ENCODE results near the gene HIC1.
A peak's percentile ranks its signal among the peaks of the same experiment; 100 is the strongest.

HIC1 gene

DNA sequence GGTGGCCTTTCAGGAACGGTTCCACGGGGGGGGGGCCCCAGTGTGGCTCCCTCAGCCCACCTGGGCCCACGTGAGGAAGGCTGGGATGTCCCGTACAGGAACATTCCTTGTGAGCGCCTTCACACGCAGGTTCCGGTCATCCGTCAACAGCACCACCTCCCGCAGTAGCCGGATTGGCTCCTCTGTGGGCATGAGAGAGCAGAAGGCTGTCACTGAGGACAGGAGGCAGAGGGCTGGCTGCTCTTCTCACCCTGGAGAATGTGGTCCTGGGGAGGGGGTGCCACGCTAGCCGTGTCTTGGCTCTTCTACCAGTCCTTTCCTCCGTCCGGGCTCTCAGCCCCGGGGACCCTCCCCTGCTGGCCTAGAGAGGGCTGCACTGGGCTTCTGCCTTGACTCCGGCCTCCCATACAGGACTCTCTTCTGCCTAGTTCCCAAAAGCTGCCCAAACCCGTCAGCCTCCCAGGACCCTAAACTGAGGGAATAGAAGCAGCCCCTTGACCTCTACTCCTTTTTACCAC is 6.6 kb downstream of the HIC1 start:
- no peak for DNase-seq

DNA sequence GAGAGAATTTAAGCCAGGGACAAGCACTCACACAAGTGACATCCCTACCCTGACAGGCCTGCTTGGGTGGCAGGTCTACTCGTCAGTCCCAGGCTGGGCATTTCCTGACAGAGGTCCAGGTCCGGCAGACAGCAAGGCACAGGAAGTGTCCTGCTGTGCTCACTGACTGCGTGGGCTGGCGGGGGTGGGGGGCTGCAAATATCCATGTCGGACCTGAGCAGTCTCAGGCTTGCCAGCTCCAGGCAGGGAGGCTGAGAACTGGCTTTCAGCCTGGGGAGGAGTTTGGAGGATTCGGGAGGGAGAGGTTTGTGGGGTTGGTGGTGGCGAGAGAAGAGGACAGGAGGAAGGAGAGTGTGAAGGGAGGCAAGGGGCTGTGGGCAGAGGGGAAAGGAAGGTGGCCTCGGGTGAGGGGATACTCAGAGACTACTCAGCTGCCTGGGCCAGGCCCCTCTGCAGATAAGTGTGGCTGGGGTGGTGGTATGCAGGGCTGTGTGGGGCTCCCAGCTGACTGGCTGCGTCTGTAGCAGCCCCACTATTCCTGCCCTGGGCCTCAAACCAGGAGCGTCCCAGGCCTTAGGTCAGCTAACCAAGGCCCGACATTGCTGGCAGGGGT is 7.8 kb downstream of the HIC1 start:
- DNase-seq, result no peak

DNA sequence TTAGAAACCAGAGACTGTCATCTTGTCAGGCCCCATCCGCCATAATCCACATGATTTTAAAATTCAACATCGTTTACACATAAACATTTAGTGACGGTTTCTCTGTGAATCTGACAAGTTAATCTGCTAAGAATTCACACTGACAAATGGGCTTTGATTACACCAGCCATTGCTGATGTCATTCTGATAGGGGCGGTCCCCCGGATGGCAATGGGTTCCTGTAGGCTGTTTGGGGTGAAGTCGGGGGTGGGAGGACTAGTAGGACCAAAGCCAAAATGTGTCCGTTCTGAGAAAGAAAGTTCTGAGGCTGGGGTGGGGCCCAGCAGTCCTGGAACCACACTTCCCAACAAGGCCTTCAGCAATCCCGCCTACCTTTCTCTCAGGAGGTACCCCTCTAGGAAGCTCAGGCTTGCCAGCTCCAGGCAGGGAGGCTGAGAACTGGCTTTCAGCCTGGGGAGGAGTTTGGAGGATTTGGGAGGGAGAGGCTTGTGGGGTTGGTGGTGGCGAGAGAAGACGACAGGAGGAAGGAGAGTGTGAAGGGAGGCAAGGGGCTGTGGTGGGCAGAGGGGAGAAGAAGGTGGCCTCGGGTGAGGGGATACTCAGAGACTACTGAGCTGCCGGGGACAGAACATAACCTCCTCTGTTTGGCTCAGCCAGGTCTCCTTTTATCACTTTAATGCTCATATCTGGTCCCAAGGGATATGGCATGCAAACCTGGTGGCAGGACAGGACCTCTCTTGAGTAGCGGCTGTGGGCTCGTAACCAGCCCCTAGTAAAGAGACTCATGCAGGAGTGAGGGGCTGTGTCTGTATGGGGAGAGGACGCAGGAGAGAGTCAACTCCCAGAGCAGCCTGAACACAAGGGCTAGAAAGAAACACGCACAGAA is 8.6 kb downstream of the HIC1 start:
- DNase-seq, result no peak

DNA sequence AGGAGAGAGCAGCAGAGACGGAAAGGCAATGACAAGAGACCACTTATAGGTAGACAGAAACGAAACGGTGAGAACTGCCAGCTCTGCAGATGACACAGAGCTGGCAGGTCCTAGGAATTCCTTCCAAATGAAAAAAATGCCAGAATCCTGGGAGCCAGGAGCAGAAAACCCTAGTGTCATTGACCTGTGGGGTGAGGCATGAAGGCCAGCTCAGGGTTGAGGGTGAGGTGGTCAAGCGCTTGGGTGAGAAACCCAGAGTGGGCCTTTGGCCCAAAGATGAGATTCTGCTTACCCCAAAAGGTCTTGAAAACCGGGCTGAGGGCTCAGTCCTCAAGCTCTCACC is 9.2 kb downstream of the HIC1 start:
- DNase-seq, result no peak

DNA sequence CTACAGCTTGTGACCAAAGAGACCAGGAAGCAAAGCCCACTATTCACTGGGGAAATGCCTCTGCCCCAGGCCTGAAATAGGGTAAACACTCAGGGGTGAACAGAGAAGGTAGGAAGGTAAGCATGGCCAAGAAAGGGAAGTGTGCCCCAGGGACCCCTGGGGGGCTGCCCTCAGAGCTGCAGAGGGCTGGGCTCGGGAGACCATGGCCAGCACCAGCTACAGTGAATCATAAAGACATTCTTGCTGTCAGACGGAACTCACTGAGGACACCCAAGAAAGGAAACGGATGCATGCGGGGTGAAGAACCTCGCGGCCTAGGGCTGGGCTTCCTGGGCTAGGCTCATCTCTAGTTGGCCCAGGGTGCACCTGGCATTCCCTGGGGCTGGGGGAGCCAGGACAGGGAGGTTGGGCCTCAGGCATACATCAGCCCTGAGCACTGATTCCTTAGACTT is 9.6 kb downstream of the HIC1 start:
- no peak for DNase-seq

DNA sequence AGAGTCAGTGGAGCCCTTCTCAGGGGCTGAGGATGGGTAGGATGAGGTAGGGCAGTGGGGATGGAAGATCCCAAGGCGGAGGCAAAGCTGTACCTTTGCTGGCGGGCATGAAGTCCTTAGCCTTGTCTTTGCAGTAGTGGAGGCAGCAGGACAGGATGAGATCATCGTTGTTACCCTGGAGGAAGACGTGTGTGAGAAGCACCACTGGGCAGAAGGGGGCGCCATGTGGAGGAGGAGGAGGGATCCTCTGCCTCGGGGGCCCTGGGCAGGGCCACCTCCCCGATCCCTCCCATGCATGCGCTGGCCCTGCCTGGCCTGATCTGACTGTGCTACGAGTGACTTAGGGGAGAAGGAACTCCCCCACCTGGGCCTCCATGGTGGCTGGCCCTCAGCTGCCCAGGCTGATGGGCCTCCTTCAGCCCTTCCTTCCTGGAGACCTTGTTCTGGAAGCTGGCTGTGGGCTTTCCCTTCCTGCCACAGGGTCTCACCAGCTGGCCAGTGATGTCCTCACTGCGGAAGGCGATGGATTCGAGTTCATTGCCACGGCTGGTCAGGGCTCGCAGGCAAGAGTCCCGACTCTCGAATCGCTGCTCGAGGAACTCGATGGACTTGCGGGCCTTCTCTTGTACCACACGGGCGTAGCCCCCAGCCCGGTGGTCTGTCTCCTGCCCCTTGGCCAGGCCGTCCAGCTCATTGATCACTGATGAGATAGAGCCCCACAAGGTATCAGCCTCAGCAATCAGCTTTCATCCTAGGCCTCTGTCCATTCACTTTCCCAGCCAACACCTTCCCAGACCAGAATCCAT is 10.3 kb downstream of the HIC1 start:
- DNase-seq, result peak; percentile 42 to 56

DNA sequence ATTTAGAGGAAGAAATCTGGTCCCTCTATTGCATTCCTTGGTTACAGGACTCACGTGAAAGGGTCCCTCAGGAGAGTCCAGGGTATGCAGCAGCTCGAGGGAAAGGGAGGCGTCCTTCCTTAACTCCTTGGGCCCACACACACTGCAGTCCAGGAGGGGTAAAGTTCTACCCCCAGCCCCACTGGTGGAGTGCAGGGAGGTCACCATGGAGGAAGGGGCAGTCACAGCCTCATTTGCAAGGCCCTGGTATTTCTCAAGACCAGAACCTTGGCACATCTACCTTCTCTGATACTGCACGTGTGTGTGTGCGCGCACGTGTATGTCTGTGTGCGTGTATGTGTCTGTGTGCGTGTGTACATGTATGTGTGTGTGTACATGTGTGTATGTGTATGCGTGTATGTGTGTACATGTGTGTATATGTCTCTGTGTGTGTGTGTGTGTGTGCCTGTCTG is 11.1 kb downstream of the HIC1 start:
- DNase-seq, result no peak

DNA sequence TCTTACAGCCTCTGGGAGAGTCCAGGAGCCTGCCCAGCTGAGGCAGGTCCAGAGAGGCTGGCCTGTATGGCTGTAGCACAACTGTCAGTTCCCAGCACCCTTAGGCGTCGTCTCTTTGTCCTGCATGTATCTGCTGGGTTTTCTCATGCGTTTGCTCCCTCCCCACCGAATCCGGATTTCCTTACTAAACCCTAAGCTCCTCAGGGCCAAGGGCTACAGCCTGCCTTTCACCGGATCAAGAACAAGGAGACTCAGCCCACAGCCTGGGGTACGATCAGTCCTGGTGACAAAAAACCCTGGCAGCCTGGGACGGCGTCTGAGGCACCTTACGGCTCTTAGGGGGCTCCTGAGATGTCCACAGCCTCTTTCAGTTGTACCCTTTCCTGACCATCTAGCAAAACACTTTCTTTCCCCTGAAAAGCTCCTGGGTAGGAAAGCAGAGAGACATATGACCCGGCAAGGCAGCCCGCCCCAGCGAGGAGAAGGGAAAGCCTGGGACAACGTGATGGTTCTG is 12.2 kb downstream of the HIC1 start:
- DNase-seq, result no peak

DNA sequence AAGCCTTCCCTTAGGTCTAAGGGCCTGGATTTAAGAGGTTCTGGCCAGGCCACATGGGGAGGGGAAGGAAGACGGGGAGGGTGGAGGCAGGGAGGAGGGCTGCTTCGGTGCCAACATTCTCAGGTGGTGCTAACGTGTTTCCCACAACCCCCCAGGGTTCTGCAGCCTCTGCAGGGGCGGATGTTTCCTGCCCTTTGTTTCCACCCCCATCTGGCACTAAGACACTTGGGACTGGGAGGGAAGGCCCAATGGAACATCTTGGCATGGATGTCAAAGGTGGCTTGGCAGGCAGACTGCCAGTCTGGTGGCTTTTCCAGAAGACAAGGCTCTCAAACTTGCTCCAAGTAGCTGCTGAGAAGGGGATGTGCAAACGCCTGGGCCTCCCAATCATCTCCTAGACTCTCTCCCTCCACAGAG is 12.7 kb downstream of the HIC1 start:
- no peak for DNase-seq

DNA sequence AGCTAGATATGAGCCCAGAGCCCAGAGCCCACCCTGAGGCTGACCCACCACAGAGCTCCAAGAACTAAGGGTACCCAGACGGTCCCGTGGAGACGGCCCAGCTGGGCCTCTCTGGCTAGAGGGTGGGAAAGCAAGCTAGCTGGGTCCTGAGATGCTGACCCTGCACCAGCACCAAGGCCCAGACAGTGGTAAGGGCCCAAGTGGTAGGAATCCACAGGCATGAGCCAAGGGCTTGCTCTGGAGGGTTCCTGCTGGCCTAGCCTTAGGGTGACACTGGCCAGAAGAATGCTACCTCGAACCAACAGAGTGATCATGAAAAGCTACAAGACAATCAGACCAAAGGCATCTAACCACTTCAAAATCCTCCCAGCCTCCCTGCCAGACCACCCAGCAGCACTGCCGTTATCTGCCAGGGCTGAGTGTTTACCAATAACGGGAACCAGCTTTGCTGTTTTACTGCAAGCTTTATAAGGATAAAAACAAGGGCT is 13.2 kb downstream of the HIC1 start:
- DNase-seq, result no peak

DNA sequence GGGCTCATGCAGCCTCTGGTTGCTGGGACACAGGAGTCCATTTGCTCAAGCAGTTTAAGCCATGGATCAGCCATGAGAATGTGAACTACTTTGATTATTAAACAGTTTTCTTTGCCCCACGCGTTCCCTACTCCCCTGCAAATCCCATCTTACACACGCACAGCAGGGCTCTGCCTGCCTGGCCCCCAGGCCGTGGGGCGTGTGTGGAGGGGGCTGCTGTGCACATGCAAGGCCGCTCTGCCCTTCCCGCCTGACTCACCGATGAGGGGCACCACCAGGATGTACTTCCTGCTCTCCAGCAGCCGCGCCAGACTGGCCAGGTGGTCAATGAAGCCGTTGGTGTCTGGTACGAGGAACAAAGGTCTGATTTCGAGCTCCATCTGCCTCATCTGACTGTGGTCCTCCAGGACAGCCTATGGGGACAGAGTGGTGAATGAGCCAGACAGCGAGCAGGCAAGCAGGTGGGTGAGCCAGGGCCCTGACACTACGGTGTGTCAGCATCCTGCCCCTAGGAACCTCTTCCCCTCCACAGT is 13.7 kb downstream of the HIC1 start:
- no peak for DNase-seq

DNA sequence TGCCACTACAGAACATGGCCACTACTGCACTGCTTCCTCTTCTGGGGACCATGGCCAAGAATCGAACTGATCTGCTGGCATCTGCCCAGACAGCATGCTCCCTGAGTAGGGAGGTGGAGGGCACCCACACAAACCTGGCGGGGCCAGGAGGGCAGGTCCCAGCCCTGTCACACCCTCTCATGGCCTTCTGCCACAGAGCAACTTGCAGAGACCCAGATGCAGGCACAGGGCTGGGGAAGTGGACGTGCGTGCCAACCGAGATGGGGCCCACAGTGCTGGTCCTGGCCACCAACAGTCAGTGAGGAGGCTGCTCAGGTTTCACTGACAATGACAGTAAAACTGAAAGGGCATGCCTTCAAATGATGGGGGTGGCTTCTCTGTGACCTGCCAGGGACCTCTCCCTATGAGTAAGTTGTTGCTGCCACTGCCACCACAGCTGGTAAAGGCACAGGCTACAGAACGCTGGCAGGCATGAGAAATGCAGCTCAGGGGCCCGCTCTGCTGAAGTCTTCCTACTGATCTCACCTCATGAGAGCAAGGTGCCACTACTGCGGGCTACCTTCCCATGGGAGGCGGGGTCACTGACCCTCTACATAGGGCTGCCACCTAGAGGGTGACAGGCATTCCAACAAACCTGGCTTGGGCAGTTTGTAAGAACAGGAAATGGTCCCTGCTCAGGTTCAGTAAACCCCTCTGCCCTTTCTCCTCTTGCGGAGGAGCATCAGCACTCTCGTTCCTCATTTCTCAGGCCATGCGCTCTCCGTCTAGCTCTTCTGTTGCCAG is 15.5 kb downstream of the HIC1 start:
- DNase-seq, result no peak

DNA sequence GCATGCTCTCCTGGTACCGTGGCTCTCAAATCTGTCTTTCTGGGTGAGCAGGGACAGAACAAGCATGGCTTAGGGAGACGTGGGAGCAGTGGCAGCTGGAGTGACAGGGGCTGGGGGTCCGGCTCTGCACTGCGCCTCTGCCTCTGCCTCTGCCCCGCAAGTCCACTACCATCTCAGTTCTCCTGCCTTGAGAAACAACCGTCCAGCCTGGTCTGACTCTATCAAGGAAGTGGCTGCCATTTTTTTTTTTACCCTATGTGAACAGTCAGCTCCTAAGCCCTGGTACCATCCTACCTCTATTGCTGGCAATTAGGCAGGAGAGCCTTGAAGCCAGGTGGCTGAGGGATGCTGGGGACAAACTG is 16.1 kb downstream of the HIC1 start:
- no peak for DNase-seq

DNA sequence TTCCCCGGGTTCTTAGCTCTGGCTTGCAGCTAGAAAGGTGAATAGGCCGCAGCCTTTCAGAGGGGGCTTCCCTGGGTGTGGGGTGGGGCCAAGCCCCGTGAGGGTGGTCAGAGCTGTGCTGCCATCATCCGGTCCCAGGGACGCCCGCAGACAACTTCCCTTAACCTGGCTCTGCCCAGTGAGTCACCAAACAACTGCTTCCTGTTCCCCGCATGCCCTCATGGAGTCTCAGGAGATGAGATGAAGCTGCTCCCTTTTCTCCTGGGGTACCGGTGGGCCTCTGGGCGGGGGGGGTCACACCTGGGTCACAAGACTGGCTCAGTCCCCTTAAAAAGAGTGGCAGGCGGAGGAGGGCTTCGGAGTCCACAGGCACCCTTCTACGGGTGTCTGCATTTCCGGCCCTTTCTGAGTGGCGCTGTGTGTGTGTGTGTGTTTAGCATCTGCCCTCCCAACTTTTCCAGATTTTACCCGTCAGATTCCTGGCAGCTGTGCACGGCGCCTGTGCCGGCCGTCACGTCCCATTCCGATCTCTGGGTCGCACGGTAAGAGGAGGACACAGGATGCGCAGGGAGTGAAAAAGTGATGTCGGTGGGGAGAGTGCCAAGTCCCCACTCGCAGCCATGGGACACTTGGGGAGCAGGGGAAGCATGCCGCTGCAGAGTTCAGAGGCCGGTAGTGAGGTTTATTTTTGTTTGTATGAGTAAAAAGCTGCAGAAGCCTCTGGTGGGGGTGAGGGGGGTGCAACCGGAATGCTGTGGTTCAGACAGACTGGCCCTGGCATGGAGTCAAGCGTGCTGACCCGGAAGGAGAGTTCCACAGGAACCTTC is 16.8 kb downstream of the HIC1 start:
- DNase-seq, result peak in 1 of 2 donors; percentile 25

DNA sequence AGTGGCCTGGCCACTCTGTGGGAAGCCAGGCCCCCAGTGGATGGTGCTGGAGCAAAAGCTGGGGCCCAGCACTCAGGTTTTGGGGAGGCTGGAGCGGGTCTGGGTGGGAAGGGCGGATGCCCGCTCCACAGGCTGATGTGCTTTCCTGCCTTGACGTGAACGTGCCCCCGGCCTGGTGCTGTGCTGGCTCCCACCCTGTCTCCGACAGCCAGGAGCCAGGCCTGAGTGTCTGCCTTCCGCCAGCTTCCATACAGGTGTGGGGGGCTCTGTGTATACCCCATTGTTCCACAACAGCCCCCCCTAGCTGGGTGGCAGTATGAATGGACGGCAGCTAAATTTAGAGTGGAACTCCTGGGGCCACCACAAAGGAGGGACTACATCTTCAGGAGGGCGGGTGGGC is 20.0 kb downstream of the HIC1 start:
- no peak for DNase-seq

DNA sequence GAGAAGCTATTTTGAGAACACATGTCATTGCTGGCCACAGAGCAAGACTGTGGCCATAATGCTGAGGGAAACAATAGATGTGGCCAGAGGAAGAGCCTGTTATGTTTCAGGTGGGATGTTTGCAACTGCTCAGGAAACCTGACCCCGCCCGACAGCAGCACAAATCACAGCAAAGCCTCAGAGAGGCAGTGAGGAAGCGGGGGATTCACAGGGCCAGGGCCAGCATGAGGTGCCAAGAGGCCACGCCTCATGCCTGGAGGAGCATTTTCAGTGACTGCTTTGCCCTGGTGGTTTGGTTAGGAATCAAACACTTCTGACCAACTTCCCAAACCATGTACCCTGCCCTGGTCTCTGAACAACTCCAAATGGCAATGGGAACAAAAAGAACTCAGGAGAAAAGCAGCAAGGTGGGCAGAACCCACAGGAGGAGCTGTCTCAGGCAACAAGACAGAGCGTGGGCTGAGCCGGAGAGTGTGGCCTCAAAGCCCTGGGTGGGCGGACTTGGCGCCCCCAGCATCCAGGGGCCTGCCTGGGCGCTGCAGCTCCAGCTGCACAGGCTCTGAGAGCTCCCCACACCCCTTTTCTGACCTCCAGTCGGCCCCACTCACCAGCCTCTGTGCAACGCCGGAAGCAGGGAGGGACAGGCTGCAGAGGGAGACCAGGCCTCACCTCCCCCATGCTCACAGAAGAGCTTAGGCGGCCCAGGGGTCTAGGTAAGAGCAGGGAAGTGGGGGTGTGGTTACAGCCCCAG is 20.6 kb downstream of the HIC1 start:
- DNase-seq, result no peak

DNA sequence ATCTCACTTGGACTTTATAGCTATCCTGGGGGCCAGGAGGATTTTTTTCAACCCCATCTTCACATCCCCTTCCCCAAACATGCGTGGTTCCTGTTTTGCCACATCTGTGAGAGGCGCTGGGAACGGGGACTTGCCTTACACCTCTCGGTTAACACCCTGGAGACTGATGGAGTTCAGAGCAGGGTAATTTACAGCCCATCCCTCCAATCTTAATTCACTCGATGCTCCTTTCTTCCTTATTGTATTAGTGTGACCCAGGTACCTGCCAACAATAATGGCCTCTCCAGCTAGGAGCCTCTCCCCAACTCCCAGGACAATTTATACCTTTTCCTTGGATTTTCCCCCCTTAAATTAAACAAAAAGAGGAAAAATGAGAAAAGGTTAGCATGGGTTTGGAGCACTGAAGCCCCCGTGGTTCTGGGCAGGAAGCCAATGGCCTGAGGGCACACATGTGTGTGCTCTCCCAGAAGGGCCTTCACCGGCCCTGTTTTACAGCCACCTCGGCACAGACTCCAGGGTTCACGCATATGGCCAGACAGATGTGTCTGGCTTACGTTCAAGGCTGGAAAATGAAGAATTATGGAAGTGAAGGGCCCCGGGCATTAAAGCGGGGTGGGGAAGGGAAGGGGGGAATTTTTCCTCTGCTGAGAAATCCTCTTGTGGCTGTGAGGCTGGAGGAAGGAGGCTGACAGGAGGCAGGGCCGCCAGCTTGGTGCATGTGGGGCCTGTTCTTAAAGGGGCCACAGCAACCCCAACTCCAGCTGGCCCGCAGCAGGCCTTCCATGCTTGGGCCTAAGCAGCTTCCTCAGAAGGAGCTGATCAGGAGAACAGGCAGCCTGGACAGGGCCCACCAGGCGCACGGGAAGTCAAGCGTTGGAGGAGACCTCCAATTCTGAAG is 21.4 kb downstream of the HIC1 start:
- DNase-seq, result no peak

DNA sequence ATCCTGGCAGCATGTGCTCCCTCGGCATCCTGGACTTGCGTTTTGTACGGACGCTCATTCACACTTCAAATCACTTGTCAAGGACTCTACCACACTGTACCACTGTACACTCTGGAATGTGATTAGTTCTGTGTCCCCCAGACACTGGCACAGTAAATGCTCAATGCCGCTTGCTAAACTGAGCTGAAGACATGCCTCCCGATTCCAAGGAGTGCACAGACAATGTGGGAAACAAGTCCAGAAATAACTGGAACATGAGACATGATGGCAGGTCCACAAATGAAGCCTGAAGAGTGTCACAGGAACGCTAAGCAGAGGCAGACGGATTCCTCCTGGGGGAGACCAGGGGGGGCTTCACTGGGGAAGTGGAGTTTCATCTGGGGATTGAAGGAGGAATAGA is 22.1 kb downstream of the HIC1 start:
- no peak for DNase-seq

DNA sequence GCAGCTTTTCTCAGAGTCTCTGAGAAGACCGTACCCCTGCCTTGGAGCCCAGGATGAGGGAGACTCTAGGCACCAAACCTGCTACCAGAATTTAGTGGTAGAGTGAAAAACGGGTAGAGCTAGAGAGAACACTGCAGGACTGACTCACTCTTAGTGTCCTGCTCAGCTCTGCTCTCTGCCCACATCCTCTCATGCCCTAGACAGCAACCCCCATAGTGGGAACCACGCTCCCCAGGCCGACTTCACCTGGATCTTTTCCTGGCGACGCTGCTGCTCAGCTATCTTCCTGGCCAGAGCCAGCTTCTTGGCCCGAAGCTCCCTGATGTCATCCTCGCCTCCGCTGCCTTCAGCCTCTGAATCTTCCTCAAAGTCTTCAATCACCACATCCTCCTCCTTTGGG is 26.7 kb downstream of the HIC1 start:
- DNase-seq, result no peak
